Caco-2 (cell line): Measurements from ENCODE around the gene RASEF. TPM values are rescaled to one million over a fixed set of nuclear protein-coding genes. Genes with fewer than 3 reads are reported as not detected.

Experiments used
- BruUV-seq: library from RNA; stranded (reverse); fragments of 400-500 nt; replicated peaks from 2 replicates; lab custom pipeline; 2021; lab: Mats Ljungman, UMichigan
- CTCF ChIA-PET: fragments of 300-600 bp; sonication (Branson Sonifier 250); formaldehyde crosslinking; loops from one replicate; lab custom pipeline; 2022; ENCODE audit warnings: antibody characterized with exemption; lab: Charles Lee
- POLR2A ChIA-PET: fragments of 300-600 bp; sonication (Branson Sonifier 250); formaldehyde crosslinking; loops from one replicate; lab custom pipeline; 2022; ENCODE audit warnings: antibody characterized with exemption; lab: Charles Lee
- DNase-seq, 2 experiments: peaks; one replicate each; pipeline versions ENCODE4 v3.0.0 to v3.0.0-alpha.2; 2020 to 2022
- H3K27me3 ChIP-seq: replicated peaks from 2 replicates; pipeline ENCODE4 v1.6.0; 2011; ENCODE audit warnings: low read length; ENCODE audit not compliant: control insufficient read depth, insufficient read depth
- H3K36me3 ChIP-seq: 2 replicates; pipeline ENCODE4 v1.5.1; 2011; ENCODE audit warnings: low read length; ENCODE audit not compliant: control insufficient read depth, insufficient read depth
- H3K4me1 ChIP-seq: fragments of 250-450 bp; sonication (Bioruptor Pico); 2 replicates; pipeline ENCODE4 v1.5.1; 2020; ENCODE audit warnings: mild to moderate bottlenecking
- H3K4me3 ChIP-seq: 2 replicates; pipeline ENCODE4 v1.5.1; 2011; ENCODE audit warnings: low read depth, mild to moderate bottlenecking, control low read depth, low read length
- H3K9me3 ChIP-seq: fragments of 250-450 bp; sonication (Bioruptor Pico); 2 replicates; pipeline ENCODE4 v1.5.1; 2020; ENCODE audit warnings: mild to moderate bottlenecking, moderate library complexity
- H3K27ac Mint-ChIP-seq: one replicate; pipeline ENCODE4 v1.8.0; 2022; ENCODE audit warnings: mixed read lengths; ENCODE audit not compliant: unreplicated experiment
- H3K27me3 Mint-ChIP-seq: one replicate; pipeline ENCODE4 v1.8.0; 2022; ENCODE audit warnings: mixed read lengths; ENCODE audit not compliant: insufficient read depth, unreplicated experiment
- H3K36me3 Mint-ChIP-seq: one replicate; pipeline ENCODE4 v1.8.0; 2022; ENCODE audit warnings: mild to moderate bottlenecking, mixed read lengths; ENCODE audit not compliant: insufficient read depth, unreplicated experiment
- H3K4me1 Mint-ChIP-seq: one replicate; pipeline ENCODE4 v1.8.0; 2022; ENCODE audit warnings: low read depth, mixed read lengths; ENCODE audit not compliant: unreplicated experiment
- H3K4me3 Mint-ChIP-seq: one replicate; pipeline ENCODE4 v1.8.0; 2022; ENCODE audit warnings: mild to moderate bottlenecking, moderate library complexity, mixed read lengths; ENCODE audit not compliant: unreplicated experiment
- H3K9me3 Mint-ChIP-seq: one replicate; pipeline ENCODE4 v1.8.0; 2022; ENCODE audit warnings: mixed read lengths; ENCODE audit not compliant: unreplicated experiment
- intact Hi-C: fragments of 100-400 bp; cut with micrococcal nuclease; formaldehyde crosslinking; loops from one replicate; pipeline ENCODE4 v1.10.0; 2022; ENCODE audit not compliant: unreplicated experiment
- total RNA-seq: library from RNA; stranded (reverse); gene quantifications from 2 replicates; pipeline ENCODE4 v1.2.3, GENCODE V29; 2022
- TF ChIP-seq, protein P1 (sequence below), 2 experiments: fragments of 200-600 bp in 1 of 2; IDR thresholded peaks; 1 replicate in 1 of 2; 2 replicates in 1 of 2; pipeline versions ENCODE4 v1.5.1 to v1.8.0; 2011 to 2022; ENCODE audit warnings: antibody characterized with exemption in 1 of 2, control low read depth in 1 of 2, inconsistent platforms in 1 of 2, low read depth in 1 of 2, low read length in 1 of 2, mild to moderate bottlenecking in 1 of 2, moderate library complexity in 1 of 2; ENCODE audit not compliant: insufficient read depth in 1 of 2, severe bottlenecking in 1 of 2, unreplicated experiment in 1 of 2

RASEF gene
- total RNA-seq, 1 experiment from 2014 or later, result 0.32 TPM

DNA sequence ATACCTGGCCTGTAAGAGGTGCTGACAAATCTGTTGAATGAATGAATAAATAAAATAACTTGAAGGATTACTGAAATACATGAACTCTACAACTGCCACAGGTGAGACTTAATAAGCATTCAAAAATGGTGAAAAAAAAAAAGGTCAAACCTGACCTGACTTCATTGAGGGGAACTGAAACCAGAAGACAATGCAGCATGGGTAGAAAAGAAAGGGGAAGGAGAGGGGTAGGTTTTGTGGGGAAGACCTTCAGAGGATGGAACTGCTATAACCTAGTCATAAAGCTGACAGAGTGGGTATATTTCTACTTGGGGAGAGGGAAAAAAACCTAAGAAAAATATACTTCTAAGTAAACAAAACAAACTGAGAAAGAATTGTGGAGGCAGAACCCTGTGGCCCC lies 56.6 kb downstream of the RASEF start:
- intact Hi-C loops, result no loop called here

GRCh38 chr9:83005963-83006362 lies 57.0 kb downstream of the RASEF start:
- no peak for DNase-seq
- TF ChIP-seq, protein P1, sequence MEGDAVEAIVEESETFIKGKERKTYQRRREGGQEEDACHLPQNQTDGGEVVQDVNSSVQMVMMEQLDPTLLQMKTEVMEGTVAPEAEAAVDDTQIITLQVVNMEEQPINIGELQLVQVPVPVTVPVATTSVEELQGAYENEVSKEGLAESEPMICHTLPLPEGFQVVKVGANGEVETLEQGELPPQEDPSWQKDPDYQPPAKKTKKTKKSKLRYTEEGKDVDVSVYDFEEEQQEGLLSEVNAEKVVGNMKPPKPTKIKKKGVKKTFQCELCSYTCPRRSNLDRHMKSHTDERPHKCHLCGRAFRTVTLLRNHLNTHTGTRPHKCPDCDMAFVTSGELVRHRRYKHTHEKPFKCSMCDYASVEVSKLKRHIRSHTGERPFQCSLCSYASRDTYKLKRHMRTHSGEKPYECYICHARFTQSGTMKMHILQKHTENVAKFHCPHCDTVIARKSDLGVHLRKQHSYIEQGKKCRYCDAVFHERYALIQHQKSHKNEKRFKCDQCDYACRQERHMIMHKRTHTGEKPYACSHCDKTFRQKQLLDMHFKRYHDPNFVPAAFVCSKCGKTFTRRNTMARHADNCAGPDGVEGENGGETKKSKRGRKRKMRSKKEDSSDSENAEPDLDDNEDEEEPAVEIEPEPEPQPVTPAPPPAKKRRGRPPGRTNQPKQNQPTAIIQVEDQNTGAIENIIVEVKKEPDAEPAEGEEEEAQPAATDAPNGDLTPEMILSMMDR (IDR thresholded peaks at IDR 0.05; ENCODE audit: insufficient read depth in 1 of 2, low read depth in 1 of 2, low read length in 1 of 2, severe bottlenecking in 1 of 2, unreplicated experiment in 1 of 2), result no peak
- POLR2A ChIA-PET, result no interaction called here
- Mint-ChIP-seq H3K36me3 (no peaks in the 10 kb centered on the region), H3K27me3 (peaks cover 8% of the 10 kb centered on the region), H3K4me1 (no peaks in the 10 kb centered on the region), H3K4me3 (no peak overlapping the region), H3K9me3 (no peaks in the 10 kb centered on the region), H3K27ac (no peak overlapping the region)
- Histone ChIP-seq H3K4me1 (no peaks in the 10 kb centered on the region), H3K27me3 (no peaks in the 10 kb centered on the region), H3K36me3 (no peaks in the 10 kb centered on the region), H3K4me3 (no peak overlapping the region), H3K9me3 (no peaks in the 10 kb centered on the region)
- intact Hi-C loops, result no loop called here
- CTCF ChIA-PET, result no interaction called here
- no TSS peak for BruUV-seq

More for the DNA sequence above, 56.6 kb downstream of the RASEF start:
- ChIA-PET POLR2A (no interaction called here), CTCF (no interaction called here)
- no peaks in the 10 kb centered on the region for H3K4me1 ChIP-seq
- H3K4me3 Mint-ChIP-seq, result no peak overlapping the region
- no peaks in the 10 kb centered on the region for H3K36me3 Mint-ChIP-seq
- no peaks in the 10 kb centered on the region for H3K36me3 ChIP-seq
- H3K9me3 Mint-ChIP-seq, result no peaks in the 10 kb centered on the region
- H3K4me3 ChIP-seq, result no peak overlapping the region
- no peaks in the 10 kb centered on the region for H3K27me3 ChIP-seq
- no peak overlapping the region for H3K27ac Mint-ChIP-seq
- H3K4me1 Mint-ChIP-seq, result no peaks in the 10 kb centered on the region
- no TSS peak for BruUV-seq
- TF ChIP-seq, protein P1 (IDR thresholded peaks at IDR 0.05; ENCODE audit: insufficient read depth in 1 of 2, low read depth in 1 of 2, low read length in 1 of 2, severe bottlenecking in 1 of 2, unreplicated experiment in 1 of 2), result no peak
- peaks cover 8% of the 10 kb centered on the region for H3K27me3 Mint-ChIP-seq
- H3K9me3 ChIP-seq, result no peaks in the 10 kb centered on the region
- DNase-seq, result no peak

GRCh38 chr9:83005361-83005760 lies 57.6 kb downstream of the RASEF start:
- Histone ChIP-seq H3K4me1 (no peaks in the 10 kb centered on the region), H3K9me3 (no peaks in the 10 kb centered on the region), H3K4me3 (no peak overlapping the region), H3K27me3 (no peaks in the 10 kb centered on the region), H3K36me3 (no peaks in the 10 kb centered on the region)
- no peaks in the 10 kb centered on the region for H3K9me3 Mint-ChIP-seq
- CTCF ChIA-PET, result no interaction called here
- no TSS peak for BruUV-seq
- DNase-seq, result no peak
- H3K27me3 Mint-ChIP-seq, result peaks cover 8% of the 10 kb centered on the region
- H3K36me3 Mint-ChIP-seq, result no peaks in the 10 kb centered on the region
- TF ChIP-seq, protein P1 (IDR thresholded peaks at IDR 0.05; ENCODE audit: insufficient read depth in 1 of 2, low read depth in 1 of 2, low read length in 1 of 2, severe bottlenecking in 1 of 2, unreplicated experiment in 1 of 2), result no peak
- H3K27ac Mint-ChIP-seq, result no peak overlapping the region
- H3K4me3 Mint-ChIP-seq, result no peak overlapping the region
- H3K4me1 Mint-ChIP-seq, result no peaks in the 10 kb centered on the region
- POLR2A ChIA-PET, result no interaction called here
- intact Hi-C loops, result no loop called here
